GM12891 (cell line): ENCODE measurements around the gene RYR3.

Source experiments
- DNase-seq: peaks from one replicate; pipeline ENCODE4 v3.0.0; 2011; ENCODE audit warnings: low spot score; ENCODE audit not compliant: insufficient read length
- FAIRE-seq: peaks from 2 replicates; lab custom pipeline; 2011; peaks lifted over from hg19 to GRCh38; lab: Jason Lieb, UNC
- PAX5 ChIP-seq: IDR thresholded peaks from 2 replicates; pipeline ENCODE4 v1.6.1; 2011; ENCODE audit warnings: low read length, moderate library complexity, mild to moderate bottlenecking; ENCODE audit not compliant: insufficient read depth, severe bottlenecking
- POLR2A ChIP-seq: IDR thresholded peaks from 2 replicates; pipeline ENCODE4 v1.6.1; 2011; ENCODE audit warnings: low read depth, low read length, control low read depth
- POLR2AphosphoS5 ChIP-seq: IDR thresholded peaks from 2 replicates; pipeline ENCODE4 v1.6.1; 2011; ENCODE audit warnings: low read depth, low read length, control low read depth
- POU2F2 ChIP-seq: IDR thresholded peaks from 2 replicates; pipeline ENCODE4 v1.6.1; 2011; ENCODE audit warnings: low read depth, mild to moderate bottlenecking, control low read depth, low read length, moderate library complexity
- SPI1 ChIP-seq: IDR thresholded peaks from 2 replicates; pipeline ENCODE4 v1.6.1; 2011; ENCODE audit warnings: low read depth, low read length, control low read depth
- TAF1 ChIP-seq: IDR thresholded peaks from 2 replicates; pipeline ENCODE4 v1.6.1; 2011; ENCODE audit warnings: low read depth, low read length, control low read depth

The RYR3 gene

DNA sequence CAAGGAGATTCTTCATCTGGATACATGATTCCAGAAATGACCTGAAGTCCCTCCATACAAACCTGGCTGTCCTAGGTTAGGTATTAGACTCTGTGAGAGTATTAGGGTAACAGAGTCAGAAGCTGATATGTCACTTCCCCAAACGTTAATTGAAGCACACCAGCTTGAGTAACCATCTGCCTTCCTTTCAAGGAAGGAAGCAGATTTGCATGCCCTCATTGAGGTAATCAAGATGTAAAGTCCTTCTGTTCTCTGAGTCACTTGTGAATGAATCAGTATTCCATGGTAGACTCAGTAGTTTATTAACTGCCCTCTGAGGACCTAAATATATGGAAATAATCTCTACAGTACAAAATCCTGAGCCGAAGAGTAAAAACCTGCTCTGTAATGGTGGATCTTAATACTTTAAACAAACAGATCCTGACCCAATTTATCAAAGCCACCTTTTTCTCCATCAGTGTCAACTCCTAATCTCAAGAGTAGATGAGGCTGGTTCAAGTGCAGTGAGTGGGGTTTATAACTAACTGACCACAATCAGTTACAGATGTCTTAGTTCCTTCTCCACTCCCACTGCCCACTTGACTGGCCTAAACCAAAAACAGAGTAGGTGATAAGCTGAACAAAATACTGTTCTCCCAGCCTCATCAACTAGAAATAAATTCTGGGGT is 411.4 kb downstream of the RYR3 start:
- FAIRE-seq = no peak
- no peak for TF ChIP-seq PAX5
- TF ChIP-seq SPI1 = peak; percentile 63
- no peak for DNase-seq

DNA sequence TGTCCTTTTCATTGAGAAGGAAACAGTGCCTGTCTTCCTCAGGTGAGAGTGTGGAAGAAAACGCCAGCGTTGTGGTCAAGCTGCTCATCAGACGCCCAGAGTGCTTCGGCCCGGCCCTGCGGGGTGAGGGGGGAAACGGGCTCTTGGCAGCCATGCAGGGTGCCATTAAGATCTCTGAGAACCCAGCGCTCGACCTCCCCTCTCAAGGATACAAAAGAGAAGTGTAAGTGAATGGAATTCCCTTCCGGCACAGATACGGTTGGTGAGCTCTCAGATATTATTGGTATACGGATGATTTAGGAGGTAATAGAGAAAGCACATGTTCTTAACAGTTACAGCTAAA is 411.9 kb downstream of the RYR3 start:
- FAIRE-seq (no peak), DNase-seq (no peak)
- TF ChIP-seq TAF1 (no peak), SPI1 (no peak), PAX5 (no peak), POLR2AphosphoS5 (no peak), POU2F2 (no peak), POLR2A (no peak)

DNA sequence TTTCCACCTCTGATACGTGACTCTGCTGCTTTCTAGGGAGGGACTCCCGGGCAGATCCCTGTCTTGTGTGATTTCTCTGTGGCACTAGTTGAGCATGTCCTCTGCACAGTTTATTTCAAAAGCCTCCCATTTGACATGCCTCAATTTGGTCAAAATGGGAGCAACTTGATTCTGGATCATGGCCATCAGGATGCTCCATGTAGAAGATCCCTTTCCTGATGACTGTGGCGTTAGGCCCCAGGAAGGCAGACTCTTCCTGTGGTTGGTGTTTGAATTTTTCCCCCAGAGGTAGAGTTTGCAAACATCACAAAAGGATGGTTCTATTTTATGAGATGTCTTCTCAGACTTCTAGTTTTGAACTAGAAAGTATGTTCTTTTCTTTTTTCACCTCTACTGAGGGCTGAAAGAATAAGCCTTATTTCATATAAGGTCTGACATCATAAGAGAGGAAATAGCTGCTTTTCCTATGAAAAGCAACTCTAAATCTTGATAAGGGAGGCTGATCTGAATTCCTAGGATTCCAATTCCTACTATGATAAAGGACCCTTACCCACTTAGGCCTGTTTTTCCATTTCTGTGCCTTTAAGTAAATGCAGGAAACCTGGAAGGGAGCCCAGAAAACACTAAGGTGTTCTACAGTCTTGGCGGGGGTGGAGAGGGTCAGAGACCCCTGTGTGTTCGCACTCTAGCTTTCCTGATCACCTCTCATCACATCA is 413.7 kb downstream of the RYR3 start:
- no peak for TF ChIP-seq PAX5
- no peak for TF ChIP-seq TAF1
- no peak for TF ChIP-seq POLR2A
- no peak for TF ChIP-seq SPI1
- TF ChIP-seq POLR2AphosphoS5 = no peak
- FAIRE-seq = no peak
- no peak for DNase-seq

DNA sequence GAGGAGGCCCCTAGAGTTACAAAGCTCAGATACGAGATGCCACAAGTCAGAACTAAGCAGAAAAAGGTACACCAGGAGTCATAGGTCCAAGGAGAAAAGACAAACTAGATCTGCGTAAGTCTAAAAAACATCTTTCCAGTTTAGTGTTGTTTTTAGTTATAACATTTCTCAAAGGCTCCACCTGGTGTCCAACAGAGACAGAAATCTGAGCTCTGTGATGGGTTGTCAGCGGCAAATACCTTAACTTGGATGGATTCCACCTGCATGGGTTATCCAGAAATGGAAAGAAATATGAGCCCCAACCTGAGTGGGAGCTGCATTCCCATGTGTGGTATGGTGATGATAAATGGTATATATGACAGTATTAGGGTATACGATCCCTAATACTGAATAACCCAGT is 418.9 kb downstream of the RYR3 start:
- DNase-seq = no peak
- FAIRE-seq = no peak
- TF ChIP-seq TAF1 (no peak), POLR2A (no peak), PAX5 (no peak), SPI1 (no peak), POLR2AphosphoS5 (no peak), POU2F2 (no peak)

DNA sequence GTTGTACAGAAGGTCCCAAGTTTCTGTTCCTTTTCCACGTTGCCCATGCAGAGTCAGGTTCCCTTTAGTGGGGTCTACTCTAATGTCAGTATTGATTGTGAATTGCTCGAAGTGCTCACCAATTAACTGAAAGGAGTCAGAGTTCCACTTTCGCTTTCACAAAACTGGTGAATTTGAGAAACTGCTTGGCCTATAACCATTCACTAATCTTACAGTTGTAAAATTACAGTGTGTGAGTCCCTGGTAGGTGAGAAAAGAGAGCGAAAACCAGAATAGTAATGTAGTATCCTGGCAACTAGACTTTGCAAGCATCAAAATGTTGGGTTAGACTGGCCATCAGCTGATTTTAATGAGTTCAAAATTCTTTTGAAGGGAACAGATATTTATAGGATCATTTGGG is 420.0 kb downstream of the RYR3 start:
- FAIRE-seq = no peak
- TF ChIP-seq POLR2A (no peak), SPI1 (0 out of 2 replicates have a peak, but pooled peaks have one; percentile 20)
- DNase-seq = no peak

DNA sequence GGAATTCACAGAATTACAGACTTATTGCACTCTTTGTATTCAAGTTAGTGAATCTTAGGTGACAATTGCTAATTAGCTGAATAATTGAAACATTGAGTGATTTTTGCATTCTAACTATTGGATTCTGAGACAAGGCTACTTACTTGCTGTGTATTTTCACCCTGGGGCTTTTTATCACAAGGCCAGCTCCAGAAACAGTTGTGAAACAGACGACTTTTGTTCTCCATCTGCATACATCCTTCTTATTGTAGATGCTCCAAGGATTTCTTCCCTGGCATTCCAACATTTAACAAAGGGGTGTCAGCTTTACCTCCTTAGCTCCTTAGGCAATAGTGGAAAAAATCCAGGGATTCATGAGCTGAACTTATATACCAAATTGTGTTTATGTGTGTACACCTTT is 424.4 kb downstream of the RYR3 start:
- DNase-seq (no peak), FAIRE-seq (no peak)
- TF ChIP-seq SPI1 = no peak
- no peak for TF ChIP-seq POU2F2
- TF ChIP-seq TAF1 = no peak
- no peak for TF ChIP-seq PAX5
- TF ChIP-seq POLR2AphosphoS5 = no peak
- no peak for TF ChIP-seq POLR2A

DNA sequence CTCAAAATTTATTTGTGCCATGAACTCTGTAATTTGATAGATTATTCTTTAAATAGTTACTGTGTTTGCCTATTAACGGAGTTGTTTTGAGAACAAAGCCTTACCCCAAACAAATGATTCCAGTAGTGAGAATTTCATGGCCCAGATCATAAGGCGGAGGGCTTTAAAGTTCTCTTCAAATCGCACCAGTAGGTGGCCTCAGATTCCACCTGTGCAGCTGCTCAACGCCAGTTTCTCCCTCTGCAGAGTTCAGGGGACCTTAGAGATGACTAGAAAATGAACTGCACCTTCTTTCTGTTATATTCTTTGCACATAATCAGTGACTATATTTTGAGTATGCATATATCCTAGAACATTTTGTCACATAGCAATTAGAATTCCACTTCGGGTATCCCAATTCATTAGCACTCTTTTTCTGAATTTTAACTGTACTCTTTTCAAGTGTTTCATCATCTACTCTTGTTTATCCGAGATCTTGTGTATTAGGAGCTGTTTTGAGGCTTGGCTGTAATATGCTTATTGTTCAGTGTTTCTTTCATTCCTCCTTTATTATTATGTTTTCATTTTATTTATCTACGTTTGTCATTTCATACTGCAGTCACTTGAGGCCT is 425.0 kb downstream of the RYR3 start:
- DNase-seq (no peak), FAIRE-seq (peak; percentile 66)
- no peak for TF ChIP-seq TAF1

DNA sequence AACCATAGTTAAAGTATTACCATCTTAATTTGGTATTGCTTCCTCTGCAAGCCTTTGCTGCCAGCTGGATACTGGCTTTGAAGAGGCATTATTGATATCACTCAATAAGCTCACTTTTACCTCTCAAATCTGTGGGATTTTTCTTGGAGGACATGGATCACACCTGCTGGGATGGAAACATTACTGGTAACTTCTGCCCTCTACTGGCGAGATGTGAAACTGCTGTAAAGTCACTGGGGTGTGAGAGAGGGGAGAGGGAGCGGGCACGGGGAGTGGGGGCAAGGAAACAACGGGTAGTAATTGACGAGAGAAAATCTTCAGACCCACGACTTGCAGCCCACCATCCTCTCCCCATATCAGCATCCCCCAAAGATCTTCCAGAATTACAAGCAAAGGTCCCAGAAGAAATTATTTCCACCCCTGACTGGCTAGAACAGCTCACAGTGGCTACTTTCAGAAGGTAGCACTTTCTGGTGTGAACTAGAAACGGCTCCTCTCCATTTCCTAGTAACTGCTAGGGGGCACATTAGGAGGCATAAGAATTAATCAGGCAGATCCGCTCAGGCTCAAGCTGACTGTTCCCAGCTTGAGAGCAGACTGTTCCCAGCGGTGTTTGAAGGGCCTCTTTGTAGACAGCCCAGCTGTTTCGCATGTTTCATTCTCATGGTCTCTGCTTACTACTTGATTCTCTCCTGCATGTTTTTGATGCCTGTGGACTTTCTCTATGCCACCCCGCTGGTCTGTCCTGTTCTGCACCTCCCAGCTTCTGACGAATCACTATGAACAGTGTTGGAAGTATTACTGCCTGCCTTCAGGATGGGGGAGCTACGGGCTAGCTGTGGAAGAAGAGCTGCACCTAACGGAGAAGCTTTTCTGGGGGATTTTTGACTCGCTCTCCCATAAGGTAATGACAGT is 427.2 kb downstream of the RYR3 start:
- TF ChIP-seq PAX5 (no peak), POLR2AphosphoS5 (no peak), SPI1 (no peak), POU2F2 (no peak), TAF1 (no peak), POLR2A (no peak)
- FAIRE-seq (peak; percentile 81), DNase-seq (no peak)

DNA sequence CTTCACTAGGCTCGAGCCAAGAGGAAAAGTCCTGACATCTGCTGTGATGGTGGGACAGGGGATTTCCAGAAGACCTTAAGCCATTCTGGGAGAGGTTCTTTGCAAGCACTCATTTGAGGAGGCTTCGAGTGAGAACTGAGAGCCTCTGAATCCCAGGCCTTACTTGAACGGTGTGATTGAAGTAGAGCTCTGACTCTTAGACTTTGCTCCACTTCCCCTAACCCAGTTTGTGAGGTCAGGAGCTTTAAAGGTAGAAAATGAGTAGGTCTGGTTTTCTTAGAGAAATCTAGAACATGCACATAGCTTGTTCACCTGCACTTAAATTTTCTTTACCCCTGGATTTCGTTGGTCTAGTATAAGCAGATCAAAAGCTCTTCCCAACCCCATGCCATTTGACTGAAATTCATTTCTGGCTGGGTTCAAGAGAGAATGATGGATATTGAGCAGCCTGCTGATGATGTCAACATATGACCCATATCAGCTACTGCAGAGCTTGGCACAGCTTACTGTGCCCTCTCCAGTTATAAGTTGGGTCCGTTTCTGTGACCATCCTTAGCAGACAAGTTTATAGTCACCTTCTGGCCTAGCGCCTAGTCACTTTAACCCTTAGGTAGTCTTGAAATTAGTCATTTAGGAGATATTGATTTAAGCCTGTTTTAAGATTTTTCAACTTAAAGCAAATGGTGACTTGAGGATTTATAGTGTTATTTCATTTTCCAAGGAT is 428.3 kb downstream of the RYR3 start:
- TF ChIP-seq SPI1 = no peak
- no peak for TF ChIP-seq TAF1
- TF ChIP-seq POLR2A = no peak
- TF ChIP-seq POU2F2 = no peak
- no peak for TF ChIP-seq POLR2AphosphoS5
- no peak for TF ChIP-seq PAX5
- DNase-seq (no peak), FAIRE-seq (no peak)

DNA sequence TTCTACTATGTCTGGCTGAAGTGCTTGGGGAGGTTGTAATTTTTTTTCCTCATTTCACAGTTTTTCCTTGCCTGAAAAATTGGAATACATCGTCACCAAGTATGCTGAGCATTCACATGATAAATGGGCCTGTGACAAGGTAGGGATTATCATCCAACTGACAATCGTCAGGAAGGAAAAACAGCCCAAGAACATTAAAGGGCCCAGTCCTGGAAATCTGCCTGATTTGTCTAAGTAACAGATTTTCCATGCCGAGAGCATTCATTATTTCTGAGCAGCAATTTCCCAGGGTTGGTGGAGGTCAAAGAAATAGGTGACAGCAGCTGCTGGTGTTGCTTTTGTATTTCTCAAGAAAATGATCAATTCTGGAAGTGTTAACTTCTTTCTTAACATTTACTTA is 431.5 kb downstream of the RYR3 start:
- TF ChIP-seq TAF1 = no peak
- no peak for TF ChIP-seq POLR2AphosphoS5
- TF ChIP-seq PAX5 = no peak
- TF ChIP-seq POLR2A = no peak
- no peak for TF ChIP-seq POU2F2
- TF ChIP-seq SPI1 = no peak
- DNase-seq (no peak), FAIRE-seq (no peak)

DNA sequence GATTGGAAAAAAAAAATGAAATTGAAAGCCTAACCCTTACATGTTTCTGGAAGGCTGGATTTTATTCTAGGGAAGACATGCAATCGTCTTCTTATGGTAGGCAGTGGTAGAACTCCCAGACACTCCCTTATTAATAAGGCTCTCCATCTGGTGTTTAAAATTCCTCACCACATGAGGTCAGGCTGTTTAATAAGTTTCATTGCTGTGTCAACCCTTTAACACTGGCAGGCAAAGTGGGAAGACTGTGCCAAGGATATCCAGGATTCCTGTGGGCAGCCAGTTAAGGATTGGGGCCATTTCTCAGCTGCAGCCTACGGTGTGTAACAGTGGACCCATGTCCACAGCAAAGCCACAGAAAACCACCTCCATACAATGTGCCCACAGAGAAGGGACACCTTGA is 432.0 kb downstream of the RYR3 start:
- TF ChIP-seq PAX5 (no peak), POLR2AphosphoS5 (no peak), POU2F2 (no peak), POLR2A (no peak), TAF1 (no peak), SPI1 (no peak)
- FAIRE-seq (no peak), DNase-seq (no peak)
